GM12874 (cell line): ENCODE data around the gene EEF2K.

Source experiments
- TF ChIP-seq, protein P1 (sequence below): IDR thresholded peaks from 2 replicates; pipeline ENCODE4 v1.5.1; 2011; ENCODE audit warnings: low read depth, mild to moderate bottlenecking, control low read depth, low read length, moderate library complexity; ENCODE audit not compliant: insufficient read depth

Gene EEF2K

DNA sequence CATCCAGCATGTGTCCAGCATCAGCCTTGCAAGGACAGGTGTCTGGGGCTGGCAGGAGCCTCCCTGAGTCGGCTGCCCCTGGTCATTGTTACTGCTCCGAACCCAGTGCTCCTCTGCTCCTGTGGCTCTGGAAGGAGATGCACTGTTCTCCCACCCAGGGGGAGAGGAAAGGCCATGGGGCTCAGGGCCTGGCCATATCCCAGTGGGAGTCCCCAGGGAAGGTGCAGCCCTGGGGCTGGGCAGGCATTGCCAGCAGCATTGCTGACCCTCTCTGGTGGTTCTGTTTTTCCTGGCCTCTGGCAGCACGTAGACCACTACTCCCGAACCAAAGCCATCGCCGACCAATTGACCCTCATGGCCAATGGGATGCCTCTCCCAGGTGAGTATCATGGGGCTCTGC, 34.1 kb upstream of the EEF2K start:
- TF ChIP-seq, protein P1, sequence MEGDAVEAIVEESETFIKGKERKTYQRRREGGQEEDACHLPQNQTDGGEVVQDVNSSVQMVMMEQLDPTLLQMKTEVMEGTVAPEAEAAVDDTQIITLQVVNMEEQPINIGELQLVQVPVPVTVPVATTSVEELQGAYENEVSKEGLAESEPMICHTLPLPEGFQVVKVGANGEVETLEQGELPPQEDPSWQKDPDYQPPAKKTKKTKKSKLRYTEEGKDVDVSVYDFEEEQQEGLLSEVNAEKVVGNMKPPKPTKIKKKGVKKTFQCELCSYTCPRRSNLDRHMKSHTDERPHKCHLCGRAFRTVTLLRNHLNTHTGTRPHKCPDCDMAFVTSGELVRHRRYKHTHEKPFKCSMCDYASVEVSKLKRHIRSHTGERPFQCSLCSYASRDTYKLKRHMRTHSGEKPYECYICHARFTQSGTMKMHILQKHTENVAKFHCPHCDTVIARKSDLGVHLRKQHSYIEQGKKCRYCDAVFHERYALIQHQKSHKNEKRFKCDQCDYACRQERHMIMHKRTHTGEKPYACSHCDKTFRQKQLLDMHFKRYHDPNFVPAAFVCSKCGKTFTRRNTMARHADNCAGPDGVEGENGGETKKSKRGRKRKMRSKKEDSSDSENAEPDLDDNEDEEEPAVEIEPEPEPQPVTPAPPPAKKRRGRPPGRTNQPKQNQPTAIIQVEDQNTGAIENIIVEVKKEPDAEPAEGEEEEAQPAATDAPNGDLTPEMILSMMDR, result no peak

DNA sequence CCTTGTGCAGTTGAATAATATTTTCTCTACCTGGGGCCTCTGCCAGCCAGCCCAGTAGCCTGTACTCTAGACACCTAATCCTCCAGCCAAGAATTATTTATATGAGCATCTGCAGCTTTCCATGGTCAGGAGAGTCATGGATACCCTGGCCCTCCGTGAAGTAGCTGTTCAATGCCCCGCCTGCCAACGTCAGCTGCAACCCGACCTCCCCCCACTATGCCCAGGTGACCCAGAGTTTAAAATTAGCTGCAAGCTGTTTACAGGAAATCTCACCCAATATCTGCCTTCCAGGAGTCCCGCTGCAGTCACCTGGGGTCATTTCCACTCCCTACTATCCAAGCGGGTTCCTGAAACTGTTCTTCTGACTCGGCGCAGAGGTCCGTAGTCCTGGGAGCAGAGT, 31.4 kb upstream of the EEF2K start:
- TF ChIP-seq, protein P1, result no peak

DNA sequence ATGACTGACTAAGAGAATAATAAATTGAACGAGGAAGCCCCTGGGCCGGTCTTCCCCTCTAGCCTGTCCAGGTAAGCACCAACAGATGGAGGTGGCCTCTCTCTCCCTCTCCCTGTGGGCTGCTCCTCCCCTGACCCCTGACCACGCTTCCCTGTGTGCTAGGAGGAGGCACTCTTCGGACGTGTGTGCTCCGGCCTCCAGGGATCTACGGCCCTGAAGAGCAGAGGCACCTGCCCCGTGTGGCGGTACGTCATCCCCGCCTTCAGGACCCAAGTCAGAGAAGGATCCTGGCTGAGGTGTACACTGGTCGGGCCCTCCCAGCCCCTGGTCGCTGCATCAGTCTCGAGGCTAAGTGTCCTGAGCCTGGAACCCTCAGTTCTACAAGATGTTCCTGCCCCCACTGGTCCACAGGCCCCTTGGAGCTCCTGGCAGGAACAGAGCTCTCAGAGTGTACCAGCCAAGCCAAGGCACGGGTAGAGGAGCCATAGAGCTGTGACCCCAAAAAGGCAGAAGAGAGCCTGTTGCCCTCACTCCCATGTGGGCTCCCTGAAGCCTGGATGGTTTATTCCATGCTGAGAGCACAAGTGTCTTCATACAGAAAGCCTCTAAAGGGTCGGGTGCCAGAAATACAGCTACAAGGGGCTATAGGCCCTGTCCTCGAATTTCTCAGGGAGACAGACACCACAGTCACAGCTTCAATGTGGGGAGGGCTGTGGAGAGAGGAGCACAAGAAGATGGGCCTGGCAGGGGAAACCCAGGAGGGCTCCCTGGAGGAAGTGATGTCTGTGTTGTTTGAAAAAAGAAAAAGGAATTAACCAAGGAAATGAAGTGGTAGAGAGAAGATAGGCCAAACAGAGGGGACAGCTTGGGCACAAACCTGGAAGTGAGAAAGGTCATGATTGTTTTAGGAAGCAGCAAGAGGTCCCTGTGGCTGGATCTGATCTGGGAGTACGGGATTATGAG, 27.8 kb upstream of the EEF2K start:
- TF ChIP-seq, protein P1, result no peak

DNA sequence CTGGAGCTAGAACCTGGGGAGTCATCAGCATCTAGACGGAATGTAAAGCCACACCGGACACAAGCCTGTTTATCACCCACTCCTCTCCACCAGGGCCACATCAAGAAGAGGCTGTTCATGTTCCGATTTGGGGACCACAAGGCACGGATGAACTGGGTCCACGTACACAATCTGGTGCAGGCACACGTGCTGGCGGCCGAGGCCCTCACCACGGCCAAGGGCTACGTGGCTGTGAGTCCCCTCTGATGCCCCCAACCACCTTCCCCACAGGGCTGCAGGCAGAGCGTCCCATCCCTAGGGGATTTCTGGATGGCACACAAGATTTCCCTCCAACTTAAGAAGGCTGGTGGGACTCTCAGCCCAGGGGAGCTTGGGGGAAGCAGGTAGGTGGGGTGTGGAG, 24.7 kb upstream of the EEF2K start:
- TF ChIP-seq, protein P1, result no peak

DNA sequence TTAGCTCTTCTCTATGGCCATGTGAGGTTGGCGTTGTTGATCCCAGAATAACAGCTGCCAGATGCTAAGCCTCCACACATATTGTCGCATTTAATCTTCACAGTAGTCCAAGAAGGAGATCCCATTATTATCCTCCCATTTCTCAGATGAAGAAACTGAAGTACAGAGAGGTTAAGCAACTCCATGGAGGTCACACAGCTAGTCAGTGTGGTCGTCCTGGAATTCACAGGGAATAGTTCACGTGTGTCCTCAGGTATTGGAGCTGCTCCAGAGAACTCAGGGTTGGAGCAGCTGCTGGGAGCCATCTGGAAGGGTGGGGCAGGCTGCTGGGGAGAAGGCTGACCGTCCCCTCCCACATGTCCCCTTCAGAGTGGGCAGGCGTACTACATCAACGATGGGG, 24.2 kb upstream of the EEF2K start:
- TF ChIP-seq, protein P1, result no peak

DNA sequence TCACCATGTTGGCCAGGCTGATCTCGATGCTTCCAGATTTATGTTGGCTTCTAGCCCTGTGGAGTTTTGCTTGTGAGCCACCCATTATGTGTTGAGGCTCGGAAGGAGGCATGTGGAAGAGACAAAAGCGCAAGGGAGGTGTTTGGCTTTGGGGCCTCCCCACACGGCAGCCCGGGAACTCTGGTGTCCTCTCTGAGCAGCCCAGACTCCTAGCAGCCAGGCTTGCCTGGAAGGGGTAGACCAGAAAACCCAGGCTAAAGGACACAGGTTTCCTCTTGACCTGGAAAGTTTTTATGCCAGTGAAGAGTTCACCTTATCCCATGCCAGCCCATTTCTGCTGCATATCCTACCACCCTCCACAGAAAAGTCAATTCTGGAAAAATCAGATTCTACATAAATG, 22.7 kb upstream of the EEF2K start:
- TF ChIP-seq, protein P1, result no peak

DNA sequence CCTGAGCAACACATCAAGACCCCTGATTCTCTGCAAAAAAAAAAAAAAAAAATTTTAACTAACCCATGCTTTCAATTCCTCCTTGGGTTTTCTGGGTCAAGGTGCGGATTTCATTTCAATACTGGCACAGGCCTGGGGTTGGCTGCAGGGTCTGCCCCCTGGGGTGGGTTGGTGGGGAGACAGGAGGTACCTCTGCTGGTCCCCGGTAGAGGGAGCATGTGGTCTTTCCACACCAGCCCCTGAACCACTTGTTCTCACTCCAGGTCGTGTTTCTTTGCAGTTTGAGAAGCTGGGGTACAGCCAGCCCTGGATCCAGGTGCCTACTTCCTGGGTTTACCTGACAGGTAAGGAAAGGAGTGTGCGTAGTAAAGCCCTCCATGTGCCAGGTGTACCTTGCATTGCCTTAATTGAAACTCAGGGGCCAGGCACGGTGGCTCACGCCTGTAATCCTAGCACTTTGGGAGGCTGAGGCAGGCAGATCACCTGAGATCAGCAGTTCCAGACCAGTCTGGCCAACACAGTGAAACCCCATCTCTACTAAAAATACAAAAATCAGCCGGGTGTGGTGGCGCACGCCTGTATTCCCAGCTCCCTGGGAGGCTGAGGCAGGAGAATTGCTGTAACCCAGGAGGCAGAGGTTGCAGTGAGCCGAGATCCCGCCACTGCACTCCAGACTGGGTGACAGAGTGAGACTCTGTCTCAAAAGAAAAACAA, 22.0 kb upstream of the EEF2K start:
- TF ChIP-seq, protein P1, result peak; percentile 72
